Measurements from ENCODE around the gene PEX13. TPM values are rescaled to one million over a fixed set of nuclear protein-coding genes. Genes with fewer than 3 reads are reported as not detected.

PEX13 gene
- polyA plus RNA-seq, 1 donor (not counting 4 experiments of a cell fraction or from before 2014, with no cell fraction given): 35.9 TPM

GRCh38 chr2:61017003-61017555 is 441 bp upstream of the PEX13 start:
- dilution Hi-C loops (cut with MboI; ENCODE audit: extremely low pct_ligation_motif_present, low sequenced_read_pairs): no loop called here
- TF ChIP-seq, protein P1, sequence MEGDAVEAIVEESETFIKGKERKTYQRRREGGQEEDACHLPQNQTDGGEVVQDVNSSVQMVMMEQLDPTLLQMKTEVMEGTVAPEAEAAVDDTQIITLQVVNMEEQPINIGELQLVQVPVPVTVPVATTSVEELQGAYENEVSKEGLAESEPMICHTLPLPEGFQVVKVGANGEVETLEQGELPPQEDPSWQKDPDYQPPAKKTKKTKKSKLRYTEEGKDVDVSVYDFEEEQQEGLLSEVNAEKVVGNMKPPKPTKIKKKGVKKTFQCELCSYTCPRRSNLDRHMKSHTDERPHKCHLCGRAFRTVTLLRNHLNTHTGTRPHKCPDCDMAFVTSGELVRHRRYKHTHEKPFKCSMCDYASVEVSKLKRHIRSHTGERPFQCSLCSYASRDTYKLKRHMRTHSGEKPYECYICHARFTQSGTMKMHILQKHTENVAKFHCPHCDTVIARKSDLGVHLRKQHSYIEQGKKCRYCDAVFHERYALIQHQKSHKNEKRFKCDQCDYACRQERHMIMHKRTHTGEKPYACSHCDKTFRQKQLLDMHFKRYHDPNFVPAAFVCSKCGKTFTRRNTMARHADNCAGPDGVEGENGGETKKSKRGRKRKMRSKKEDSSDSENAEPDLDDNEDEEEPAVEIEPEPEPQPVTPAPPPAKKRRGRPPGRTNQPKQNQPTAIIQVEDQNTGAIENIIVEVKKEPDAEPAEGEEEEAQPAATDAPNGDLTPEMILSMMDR (optimal IDR thresholded peaks at IDR 0.05 in 1 of 3, IDR thresholded peaks at IDR 0.05 in 1 of 3, conservative IDR thresholded peaks at IDR 0.05 in 1 of 3; ENCODE audit: extremely low read depth in 1 of 3, insufficient read depth in 2 of 3, low read length in 3 of 3): no peak
- no peak for TF ChIP-seq EZH2 (IDR thresholded peaks at IDR 0.05; ENCODE audit: low read length)

DNA sequence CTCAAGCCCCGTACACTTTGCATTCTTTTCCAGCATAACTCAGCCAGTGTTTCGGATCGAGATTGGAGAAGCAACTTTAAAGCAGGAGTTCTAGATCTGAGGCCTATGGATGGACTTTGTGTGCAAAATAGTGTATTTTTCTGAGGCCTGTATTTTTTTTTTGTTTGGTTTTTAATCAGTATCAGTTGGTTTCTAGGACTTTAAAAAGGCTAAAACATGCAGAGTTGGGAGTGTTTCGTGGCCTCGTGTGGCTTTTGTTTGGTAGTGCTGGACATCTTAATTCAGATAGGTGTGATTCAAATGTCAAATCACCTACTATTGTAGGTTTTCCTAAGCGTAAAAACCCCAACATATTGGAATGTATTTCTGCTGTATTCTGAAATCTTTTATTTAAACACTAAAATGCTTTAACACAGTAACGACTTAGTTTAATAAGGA is 817 bp downstream of the PEX13 start:
- H3K79me2 ChIP-seq (ENCODE audit: control insufficient read depth, insufficient read depth, low read length): peaks cover 57% of the 10 kb centered on the region
- H3K9ac ChIP-seq (ENCODE audit: control insufficient read depth, extremely low read depth, insufficient read depth, low read length): peak overlapping the region; percentile 100
- H3K36me3 ChIP-seq (ENCODE audit: control insufficient read depth in 2 of 2, extremely low read depth in 1 of 2, insufficient read depth in 2 of 2, low read length in 2 of 2): peaks cover 4 to 5% of the 10 kb centered on the region in 2 experiments
- H3K4me3 ChIP-seq (ENCODE audit: control insufficient read depth in 2 of 3, extremely low read depth in 1 of 3, insufficient read depth in 2 of 3, low read depth in 1 of 3, low read length in 3 of 3): peak overlapping the region; percentile 81 to 100 (median 97)
- dilution Hi-C loops (cut with MboI; ENCODE audit: extremely low pct_ligation_motif_present, low sequenced_read_pairs): no loop called here
- DNase-seq (ENCODE audit: low read depth, low spot score): no peak
- H3K4me2 ChIP-seq (ENCODE audit: control insufficient read depth, extremely low read depth, insufficient read depth, low read depth, low read length): peak overlapping the region; percentile 87
- FAIRE-seq: no peak
- H3K9me1 ChIP-seq (ENCODE audit: control insufficient read depth, extremely low read depth, insufficient read depth, low read length): no peaks in the 10 kb centered on the region
- no peaks in the 10 kb centered on the region for H4K20me1 ChIP-seq (ENCODE audit: control insufficient read depth, extremely low read depth, insufficient read depth, low read length)
- H3K27ac ChIP-seq (ENCODE audit: control insufficient read depth, insufficient read depth, low read length): peak overlapping the region; percentile 99
- no peaks in the 10 kb centered on the region for H3K27me3 ChIP-seq (ENCODE audit: control insufficient read depth, extremely low read depth, insufficient read depth, low read length)
- TF ChIP-seq, protein P1 (optimal IDR thresholded peaks at IDR 0.05 in 1 of 3, IDR thresholded peaks at IDR 0.05 in 1 of 3, conservative IDR thresholded peaks at IDR 0.05 in 1 of 3; ENCODE audit: extremely low read depth in 1 of 3, insufficient read depth in 2 of 3, low read length in 3 of 3): no peak
- TF ChIP-seq EZH2 (IDR thresholded peaks at IDR 0.05; ENCODE audit: low read length): no peak
- peak overlapping the region; percentile 74 for H2AFZ ChIP-seq (ENCODE audit: control insufficient read depth, low read length)
- H3K4me1 ChIP-seq (ENCODE audit: control insufficient read depth, extremely low read depth, insufficient read depth, low read length): peaks cover 22% of the 10 kb centered on the region
- no peaks in the 10 kb centered on the region for H3K9me3 ChIP-seq (ENCODE audit: control insufficient read depth, low read depth, low read length)

More at GRCh38 chr2:61017003-61017555, 441 bp upstream of the PEX13 start:
- DNase-seq (ENCODE audit: low read depth, low spot score): peak; percentile 54
- Histone ChIP-seq H3K27me3 (ENCODE audit: control insufficient read depth, extremely low read depth, insufficient read depth, low read length) (no peaks in the 10 kb centered on the region), H3K4me3 (ENCODE audit: control insufficient read depth in 2 of 3, extremely low read depth in 1 of 3, insufficient read depth in 2 of 3, low read depth in 1 of 3, low read length in 3 of 3) (peak overlapping the region; percentile 81 to 100 (median 97)), H4K20me1 (ENCODE audit: control insufficient read depth, extremely low read depth, insufficient read depth, low read length) (no peaks in the 10 kb centered on the region), H3K9ac (ENCODE audit: control insufficient read depth, extremely low read depth, insufficient read depth, low read length) (peak overlapping the region; percentile 100), H3K9me1 (ENCODE audit: control insufficient read depth, extremely low read depth, insufficient read depth, low read length) (no peaks in the 10 kb centered on the region), H3K79me2 (ENCODE audit: control insufficient read depth, insufficient read depth, low read length) (peaks cover 46% of the 10 kb centered on the region), H3K36me3 (ENCODE audit: control insufficient read depth in 2 of 2, extremely low read depth in 1 of 2, insufficient read depth in 2 of 2, low read length in 2 of 2) (peaks cover 4 to 5% of the 10 kb centered on the region in 2 experiments), H2AFZ (ENCODE audit: control insufficient read depth, low read length) (peak overlapping the region; percentile 97), H3K27ac (ENCODE audit: control insufficient read depth, insufficient read depth, low read length) (peak overlapping the region; percentile 99), H3K4me1 (ENCODE audit: control insufficient read depth, extremely low read depth, insufficient read depth, low read length) (peaks cover 25% of the 10 kb centered on the region), H3K4me2 (ENCODE audit: control insufficient read depth, extremely low read depth, insufficient read depth, low read depth, low read length) (peak overlapping the region; percentile 86), H3K9me3 (ENCODE audit: control insufficient read depth, low read depth, low read length) (no peaks in the 10 kb centered on the region)
- peak; percentile 73 for FAIRE-seq

Data from keratinocyte (primary cell).